Measurements from ENCODE around the gene IL17REL. TPM values are rescaled to one million over a fixed set of nuclear protein-coding genes. Genes with fewer than 3 reads are reported as not detected.

IL17REL gene
- total and polyA plus RNA-seq, 2 of the 13 experiments (the other 11 are each of a cell fraction or from before 2014, with no cell fraction given): not detected

DNA sequence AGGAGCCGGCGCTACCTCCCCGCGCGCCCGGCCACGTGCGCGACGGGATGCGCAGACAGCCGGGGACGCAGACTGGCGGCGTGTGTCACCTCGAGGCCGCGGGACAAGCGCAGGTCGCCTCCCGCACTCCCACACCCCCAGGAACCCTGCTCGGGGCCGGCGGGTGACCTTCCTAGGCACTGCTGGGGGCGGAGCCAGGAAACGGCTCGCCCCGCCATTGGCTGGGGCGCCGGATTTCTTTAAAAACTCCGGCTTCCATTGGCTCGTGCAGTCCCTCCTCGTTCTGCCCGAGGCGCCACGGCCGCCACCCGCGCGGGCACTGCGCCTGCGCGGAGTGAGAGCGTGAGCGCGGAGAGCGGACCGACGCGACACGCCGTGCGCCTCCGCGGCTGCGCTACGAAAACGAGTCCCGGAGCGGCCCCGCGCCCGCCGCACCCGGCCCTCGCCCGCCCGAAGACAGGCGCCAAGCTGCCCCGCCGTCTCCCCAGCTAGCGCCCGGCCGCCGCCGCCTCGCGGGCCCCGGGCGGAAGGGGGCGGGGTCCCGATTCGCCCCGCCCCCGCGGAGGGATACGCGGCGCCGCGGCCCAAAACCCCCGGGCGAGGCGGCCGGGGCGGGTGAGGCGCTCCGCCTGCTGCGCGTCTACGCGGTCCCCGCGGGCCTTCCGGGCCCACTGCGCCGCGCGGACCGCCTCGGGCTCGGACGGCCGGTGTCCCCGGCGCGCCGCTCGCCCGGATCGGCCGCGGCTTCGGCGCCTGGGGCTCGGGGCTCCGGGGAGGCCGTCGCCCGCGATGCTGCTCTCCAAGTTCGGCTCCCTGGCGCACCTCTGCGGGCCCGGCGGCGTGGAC lies 52.2 kb downstream of the IL17REL start, which contains the start of gene PIM3 (continued):
- TF ChIP-seq, protein P1, sequence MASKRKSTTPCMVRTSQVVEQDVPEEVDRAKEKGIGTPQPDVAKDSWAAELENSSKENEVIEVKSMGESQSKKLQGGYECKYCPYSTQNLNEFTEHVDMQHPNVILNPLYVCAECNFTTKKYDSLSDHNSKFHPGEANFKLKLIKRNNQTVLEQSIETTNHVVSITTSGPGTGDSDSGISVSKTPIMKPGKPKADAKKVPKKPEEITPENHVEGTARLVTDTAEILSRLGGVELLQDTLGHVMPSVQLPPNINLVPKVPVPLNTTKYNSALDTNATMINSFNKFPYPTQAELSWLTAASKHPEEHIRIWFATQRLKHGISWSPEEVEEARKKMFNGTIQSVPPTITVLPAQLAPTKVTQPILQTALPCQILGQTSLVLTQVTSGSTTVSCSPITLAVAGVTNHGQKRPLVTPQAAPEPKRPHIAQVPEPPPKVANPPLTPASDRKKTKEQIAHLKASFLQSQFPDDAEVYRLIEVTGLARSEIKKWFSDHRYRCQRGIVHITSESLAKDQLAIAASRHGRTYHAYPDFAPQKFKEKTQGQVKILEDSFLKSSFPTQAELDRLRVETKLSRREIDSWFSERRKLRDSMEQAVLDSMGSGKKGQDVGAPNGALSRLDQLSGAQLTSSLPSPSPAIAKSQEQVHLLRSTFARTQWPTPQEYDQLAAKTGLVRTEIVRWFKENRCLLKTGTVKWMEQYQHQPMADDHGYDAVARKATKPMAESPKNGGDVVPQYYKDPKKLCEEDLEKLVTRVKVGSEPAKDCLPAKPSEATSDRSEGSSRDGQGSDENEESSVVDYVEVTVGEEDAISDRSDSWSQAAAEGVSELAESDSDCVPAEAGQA (IDR thresholded peaks at IDR 0.05; ENCODE audit: low read depth): no peak; the same call in 1 of the 2 replicates
- TF ChIP-seq, protein P1 (CRISPR knock-in tag; IDR thresholded peaks at IDR 0.05; ENCODE audit: borderline replicate concordance): 0 out of 2 replicates have a peak, but pooled peaks have one; percentile 57
- TF ChIP-seq HDAC1 (CRISPR knock-in tag; IDR thresholded peaks at IDR 0.05): peak; percentile 84; the same call in 1 of the 2 replicates
- TF ChIP-seq, protein P2, sequence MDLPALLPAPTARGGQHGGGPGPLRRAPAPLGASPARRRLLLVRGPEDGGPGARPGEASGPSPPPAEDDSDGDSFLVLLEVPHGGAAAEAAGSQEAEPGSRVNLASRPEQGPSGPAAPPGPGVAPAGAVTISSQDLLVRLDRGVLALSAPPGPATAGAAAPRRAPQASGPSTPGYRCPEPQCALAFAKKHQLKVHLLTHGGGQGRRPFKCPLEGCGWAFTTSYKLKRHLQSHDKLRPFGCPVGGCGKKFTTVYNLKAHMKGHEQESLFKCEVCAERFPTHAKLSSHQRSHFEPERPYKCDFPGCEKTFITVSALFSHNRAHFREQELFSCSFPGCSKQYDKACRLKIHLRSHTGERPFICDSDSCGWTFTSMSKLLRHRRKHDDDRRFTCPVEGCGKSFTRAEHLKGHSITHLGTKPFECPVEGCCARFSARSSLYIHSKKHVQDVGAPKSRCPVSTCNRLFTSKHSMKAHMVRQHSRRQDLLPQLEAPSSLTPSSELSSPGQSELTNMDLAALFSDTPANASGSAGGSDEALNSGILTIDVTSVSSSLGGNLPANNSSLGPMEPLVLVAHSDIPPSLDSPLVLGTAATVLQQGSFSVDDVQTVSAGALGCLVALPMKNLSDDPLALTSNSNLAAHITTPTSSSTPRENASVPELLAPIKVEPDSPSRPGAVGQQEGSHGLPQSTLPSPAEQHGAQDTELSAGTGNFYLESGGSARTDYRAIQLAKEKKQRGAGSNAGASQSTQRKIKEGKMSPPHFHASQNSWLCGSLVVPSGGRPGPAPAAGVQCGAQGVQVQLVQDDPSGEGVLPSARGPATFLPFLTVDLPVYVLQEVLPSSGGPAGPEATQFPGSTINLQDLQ (CRISPR knock-in tag; IDR thresholded peaks at IDR 0.05): peak; percentile 20; the same call in 1 of the 2 replicates
- no peak for TF ChIP-seq ZNF672 (CRISPR knock-in tag; IDR thresholded peaks at IDR 0.05)
- peak; percentile 89 for TF ChIP-seq ZNF563 (CRISPR knock-in tag; IDR thresholded peaks at IDR 0.05)
- TF ChIP-seq, protein P3, sequence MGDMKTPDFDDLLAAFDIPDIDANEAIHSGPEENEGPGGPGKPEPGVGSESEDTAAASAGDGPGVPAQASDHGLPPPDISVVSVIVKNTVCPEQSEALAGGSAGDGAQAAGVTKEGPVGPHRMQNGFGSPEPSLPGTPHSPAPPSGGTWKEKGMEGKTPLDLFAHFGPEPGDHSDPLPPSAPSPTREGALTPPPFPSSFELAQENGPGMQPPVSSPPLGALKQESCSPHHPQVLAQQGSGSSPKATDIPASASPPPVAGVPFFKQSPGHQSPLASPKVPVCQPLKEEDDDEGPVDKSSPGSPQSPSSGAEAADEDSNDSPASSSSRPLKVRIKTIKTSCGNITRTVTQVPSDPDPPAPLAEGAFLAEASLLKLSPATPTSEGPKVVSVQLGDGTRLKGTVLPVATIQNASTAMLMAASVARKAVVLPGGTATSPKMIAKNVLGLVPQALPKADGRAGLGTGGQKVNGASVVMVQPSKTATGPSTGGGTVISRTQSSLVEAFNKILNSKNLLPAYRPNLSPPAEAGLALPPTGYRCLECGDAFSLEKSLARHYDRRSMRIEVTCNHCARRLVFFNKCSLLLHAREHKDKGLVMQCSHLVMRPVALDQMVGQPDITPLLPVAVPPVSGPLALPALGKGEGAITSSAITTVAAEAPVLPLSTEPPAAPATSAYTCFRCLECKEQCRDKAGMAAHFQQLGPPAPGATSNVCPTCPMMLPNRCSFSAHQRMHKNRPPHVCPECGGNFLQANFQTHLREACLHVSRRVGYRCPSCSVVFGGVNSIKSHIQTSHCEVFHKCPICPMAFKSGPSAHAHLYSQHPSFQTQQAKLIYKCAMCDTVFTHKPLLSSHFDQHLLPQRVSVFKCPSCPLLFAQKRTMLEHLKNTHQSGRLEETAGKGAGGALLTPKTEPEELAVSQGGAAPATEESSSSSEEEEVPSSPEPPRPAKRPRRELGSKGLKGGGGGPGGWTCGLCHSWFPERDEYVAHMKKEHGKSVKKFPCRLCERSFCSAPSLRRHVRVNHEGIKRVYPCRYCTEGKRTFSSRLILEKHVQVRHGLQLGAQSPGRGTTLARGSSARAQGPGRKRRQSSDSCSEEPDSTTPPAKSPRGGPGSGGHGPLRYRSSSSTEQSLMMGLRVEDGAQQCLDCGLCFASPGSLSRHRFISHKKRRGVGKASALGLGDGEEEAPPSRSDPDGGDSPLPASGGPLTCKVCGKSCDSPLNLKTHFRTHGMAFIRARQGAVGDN (CRISPR knock-in tag; IDR thresholded peaks at IDR 0.05): peak; percentile 92
- 0 out of 2 replicates have a peak, but pooled peaks have one; percentile 40 for TF ChIP-seq ZNF256 (CRISPR knock-in tag; conservative IDR thresholded peaks at IDR 0.05)
- TF ChIP-seq RNF2 (conservative IDR thresholded peaks at IDR 0.05; ENCODE audit: low read depth): peak; percentile 27
- TF ChIP-seq MEIS2 (CRISPR knock-in tag; IDR thresholded peaks at IDR 0.05): peak; percentile 19; the same call in 1 of the 2 replicates
- no peak for TF ChIP-seq MAFK (conservative IDR thresholded peaks at IDR 0.05 in 1 of 2, IDR thresholded peaks at IDR 0.05 in 1 of 2; ENCODE audit: low read length in 2 of 2)
- peak in 1 of 2 experiments; percentile 88; a peak in 2 of 4 replicates for TF ChIP-seq POLR2A (IDR thresholded peaks at IDR 0.05; ENCODE audit: insufficient read depth in 1 of 2, low read depth in 2 of 2, low read length in 2 of 2)
- TF ChIP-seq, protein P4, sequence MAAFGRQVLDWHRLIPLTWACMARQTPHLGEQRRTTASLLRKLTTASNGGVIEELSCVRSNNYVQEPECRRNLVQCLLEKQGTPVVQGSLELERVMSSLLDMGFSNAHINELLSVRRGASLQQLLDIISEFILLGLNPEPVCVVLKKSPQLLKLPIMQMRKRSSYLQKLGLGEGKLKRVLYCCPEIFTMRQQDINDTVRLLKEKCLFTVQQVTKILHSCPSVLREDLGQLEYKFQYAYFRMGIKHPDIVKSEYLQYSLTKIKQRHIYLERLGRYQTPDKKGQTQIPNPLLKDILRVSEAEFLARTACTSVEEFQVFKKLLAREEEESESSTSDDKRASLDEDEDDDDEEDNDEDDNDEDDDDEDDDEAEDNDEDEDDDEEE (CRISPR knock-in tag; IDR thresholded peaks at IDR 0.05): peak; percentile 93; the same call in 1 of the 2 replicates
- TF ChIP-seq ZNF572 (CRISPR knock-in tag; IDR thresholded peaks at IDR 0.05): no peak

All from HepG2 (cell line).